Breast epithelium (tissue), 3 donors: ENCODE data around the gene BFAR.

ENCODE experiments used
- POLR2AphosphoS5 ChIP-seq, 3 donors: sonication (generic); formaldehyde crosslinking; IDR thresholded peaks; one replicate each; pipeline ENCODE4 v1.6.1; 2017; ENCODE audit warnings: antibody characterized with exemption in 3 of 3
- TF ChIP-seq, protein P1 (sequence below), 3 donors: fragments of 450-650 bp; IDR thresholded peaks; one replicate each; pipeline ENCODE4 v1.5.1; 2016 to 2017; ENCODE audit warnings: antibody characterized with exemption in 3 of 3, mild to moderate bottlenecking in 3 of 3, moderate library complexity in 3 of 3

DNA sequence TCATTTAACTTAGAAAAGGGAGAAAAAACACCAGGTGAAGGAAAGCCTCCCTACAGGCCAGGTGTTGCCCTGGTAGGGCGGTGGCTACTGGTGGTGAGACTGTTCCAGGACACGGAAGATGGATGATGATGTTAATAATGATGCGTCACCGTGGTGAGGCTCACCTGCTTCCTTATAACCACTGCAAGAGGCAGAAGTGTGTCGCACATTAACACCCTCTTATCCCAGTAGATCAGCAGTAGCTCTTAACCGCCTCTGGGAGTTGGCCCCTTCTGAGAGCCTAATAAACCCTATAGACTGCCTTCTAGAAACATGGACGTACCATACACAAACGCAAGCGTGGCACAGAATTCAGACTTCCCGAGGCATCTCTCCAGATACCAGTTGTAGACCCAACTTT is 7.8 kb downstream of the BFAR start:
- TF ChIP-seq, protein P1, sequence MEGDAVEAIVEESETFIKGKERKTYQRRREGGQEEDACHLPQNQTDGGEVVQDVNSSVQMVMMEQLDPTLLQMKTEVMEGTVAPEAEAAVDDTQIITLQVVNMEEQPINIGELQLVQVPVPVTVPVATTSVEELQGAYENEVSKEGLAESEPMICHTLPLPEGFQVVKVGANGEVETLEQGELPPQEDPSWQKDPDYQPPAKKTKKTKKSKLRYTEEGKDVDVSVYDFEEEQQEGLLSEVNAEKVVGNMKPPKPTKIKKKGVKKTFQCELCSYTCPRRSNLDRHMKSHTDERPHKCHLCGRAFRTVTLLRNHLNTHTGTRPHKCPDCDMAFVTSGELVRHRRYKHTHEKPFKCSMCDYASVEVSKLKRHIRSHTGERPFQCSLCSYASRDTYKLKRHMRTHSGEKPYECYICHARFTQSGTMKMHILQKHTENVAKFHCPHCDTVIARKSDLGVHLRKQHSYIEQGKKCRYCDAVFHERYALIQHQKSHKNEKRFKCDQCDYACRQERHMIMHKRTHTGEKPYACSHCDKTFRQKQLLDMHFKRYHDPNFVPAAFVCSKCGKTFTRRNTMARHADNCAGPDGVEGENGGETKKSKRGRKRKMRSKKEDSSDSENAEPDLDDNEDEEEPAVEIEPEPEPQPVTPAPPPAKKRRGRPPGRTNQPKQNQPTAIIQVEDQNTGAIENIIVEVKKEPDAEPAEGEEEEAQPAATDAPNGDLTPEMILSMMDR (IDR thresholded peaks at IDR 0.05) = no peak
- no peak for TF ChIP-seq POLR2AphosphoS5 (IDR thresholded peaks at IDR 0.05)
